Loucy (cell line): ENCODE results near the gene AFTPH.
A peak's percentile ranks its signal among the peaks of the same experiment; 100 is the strongest.

Source experiments
- H2AFZ ChIP-seq: fragments of 200-600 bp; sonication (generic); 2 replicates; pipeline ENCODE4 v1.6.0; 2016; ENCODE audit warnings: antibody characterized with exemption, mild to moderate bottlenecking, low read length, moderate library complexity
- H3F3A ChIP-seq: fragments of 200-600 bp; 2 replicates; pipeline ENCODE4 v1.6.0; 2016; ENCODE audit warnings: antibody characterized with exemption, low read depth, mild to moderate bottlenecking
- H3K27me3 ChIP-seq: fragments of 200-600 bp; sonication (generic); 2 replicates; pipeline ENCODE4 v1.6.1; 2014; ENCODE audit warnings: low read length, mild to moderate bottlenecking; ENCODE audit not compliant: insufficient read depth, poor library complexity, severe bottlenecking
- H3K36me3 ChIP-seq: fragments of 200-600 bp; sonication (generic); 2 replicates; pipeline ENCODE4 v1.6.1; 2016; ENCODE audit warnings: low read length; ENCODE audit not compliant: insufficient read depth
- H3K4me1 ChIP-seq: fragments of 200-600 bp; sonication (generic); 2 replicates; pipeline ENCODE4 v1.5.1; 2014; ENCODE audit warnings: low read length, mild to moderate bottlenecking; ENCODE audit not compliant: insufficient read depth, poor library complexity, severe bottlenecking
- H3K4me2 ChIP-seq: fragments of 200-600 bp; sonication (generic); 2 replicates; pipeline ENCODE4 v1.6.0; 2014; ENCODE audit warnings: antibody characterized with exemption, low read length, low read depth, mild to moderate bottlenecking; ENCODE audit not compliant: poor library complexity, severe bottlenecking
- H3K4me3 ChIP-seq: fragments of 200-600 bp; sonication (generic); 2 replicates; pipeline ENCODE4 v1.5.1; 2014; ENCODE audit warnings: low read length, mild to moderate bottlenecking, mixed read lengths; ENCODE audit not compliant: poor library complexity, severe bottlenecking
- H3K79me2 ChIP-seq: fragments of 200-600 bp; sonication (generic); 2 replicates; pipeline ENCODE4 v1.6.1; 2014; ENCODE audit warnings: low read length; ENCODE audit not compliant: insufficient read depth
- H3K9ac ChIP-seq: fragments of 200-600 bp; sonication (generic); 2 replicates; pipeline ENCODE4 v1.6.0; 2014; ENCODE audit warnings: mild to moderate bottlenecking, low read depth, low read length, moderate library complexity; ENCODE audit not compliant: poor library complexity, severe bottlenecking
- H3K9me2 ChIP-seq: fragments of 200-600 bp; sonication (generic); replicated peaks from 2 replicates; pipeline ENCODE4 v1.6.1; 2016; ENCODE audit warnings: low read depth, low read length, mixed read lengths
- H3K9me3 ChIP-seq: fragments of 200-600 bp; sonication (generic); 2 replicates; pipeline ENCODE4 v1.6.1; 2014; ENCODE audit warnings: mild to moderate bottlenecking, antibody characterized with exemption, low read length, low read depth; ENCODE audit not compliant: insufficient read depth
- H4K20me1 ChIP-seq: fragments of 200-600 bp; sonication (generic); 2 replicates; pipeline ENCODE4 v1.6.0; 2014; ENCODE audit warnings: antibody characterized with exemption, low read length, mild to moderate bottlenecking; ENCODE audit not compliant: insufficient read depth, poor library complexity, severe bottlenecking
- CTCF ChIP-seq: fragments of 200-600 bp; sonication (generic); conservative IDR thresholded peaks from 2 replicates; pipeline ENCODE4 v1.5.1; 2014; ENCODE audit warnings: mild to moderate bottlenecking, antibody characterized with exemption, low read length
- EZH2phosphoT487 ChIP-seq: fragments of 200-600 bp; IDR thresholded peaks from 2 replicates; pipeline ENCODE4 v1.6.1; 2018; ENCODE audit warnings: antibody characterized with exemption, mild to moderate bottlenecking, moderate library complexity, borderline replicate concordance

Gene AFTPH

GRCh38 chr2:64625299-64626145 lies 101.4 kb downstream of the AFTPH start:
- no peaks in the 10 kb centered on the region for H3K79me2 ChIP-seq
- no peak overlapping the region for H3K4me3 ChIP-seq
- H3K27me3 ChIP-seq, result no peaks in the 10 kb centered on the region
- H3K36me3 ChIP-seq, result peaks cover 5% of the 10 kb centered on the region; the same call in 1 of the 2 replicates
- H3F3A ChIP-seq, result no peaks in the 10 kb centered on the region
- H3K9me2 ChIP-seq, result no peaks in the 10 kb centered on the region
- TF ChIP-seq EZH2phosphoT487, result no peak
- 0 out of 2 replicates have a peak, but pooled peaks have one; percentile 19 for TF ChIP-seq CTCF
- no peak overlapping the region for H2AFZ ChIP-seq
- H3K9ac ChIP-seq, result no peak overlapping the region
- no peak overlapping the region for H3K4me2 ChIP-seq
- no peaks in the 10 kb centered on the region for H4K20me1 ChIP-seq
- H3K9me3 ChIP-seq, result no peaks in the 10 kb centered on the region
- H3K4me1 ChIP-seq, result no peaks in the 10 kb centered on the region

DNA sequence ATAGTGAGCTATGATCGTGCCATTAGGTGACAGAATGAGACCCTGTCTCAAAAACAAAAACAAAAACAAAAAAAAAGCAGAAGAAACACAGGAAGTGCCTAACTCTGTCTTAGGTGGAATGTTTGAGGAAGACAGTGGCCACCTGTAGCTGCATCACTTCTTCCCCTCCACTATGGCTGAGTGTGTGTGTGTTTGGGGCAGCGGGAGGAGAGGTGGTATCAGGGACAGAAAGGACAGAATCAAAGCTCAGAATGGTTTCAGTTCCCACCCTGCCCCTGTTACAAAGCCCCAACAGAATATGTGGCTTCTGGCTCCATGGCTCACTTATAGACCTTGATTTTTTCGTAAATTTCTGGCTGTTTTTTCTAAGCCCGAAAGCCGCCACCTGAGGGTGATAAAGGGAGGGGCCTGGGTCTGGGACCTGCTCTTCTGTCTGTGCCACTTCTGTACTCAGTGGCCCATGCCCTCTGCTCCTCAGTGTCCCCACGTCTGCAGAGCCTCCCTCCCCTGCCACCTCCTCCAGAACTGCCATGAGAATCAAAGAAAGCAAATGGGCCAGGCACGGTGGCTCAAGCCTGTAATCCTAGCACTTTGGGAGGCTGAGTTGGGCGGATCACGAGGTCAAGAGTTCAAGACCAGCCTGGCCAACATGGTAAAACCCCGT lies 102.2 kb downstream of the AFTPH start:
- no peaks in the 10 kb centered on the region for H3K4me1 ChIP-seq
- TF ChIP-seq EZH2phosphoT487, result no peak
- TF ChIP-seq CTCF, result no peak
- H2AFZ ChIP-seq, result no peak overlapping the region
- H3K9me2 ChIP-seq, result no peaks in the 10 kb centered on the region
- peaks cover 3% of the 10 kb centered on the region for H4K20me1 ChIP-seq
- H3K9me3 ChIP-seq, result no peaks in the 10 kb centered on the region
- H3F3A ChIP-seq, result no peaks in the 10 kb centered on the region
- H3K4me3 ChIP-seq, result no peak overlapping the region
- H3K4me2 ChIP-seq, result no peak overlapping the region
- no peaks in the 10 kb centered on the region for H3K79me2 ChIP-seq
- H3K36me3 ChIP-seq, result peaks cover 12% of the 10 kb centered on the region; the same call in 1 of the 2 replicates
- no peak overlapping the region for H3K9ac ChIP-seq
- H3K27me3 ChIP-seq, result no peaks in the 10 kb centered on the region

GRCh38 chr2:64626963-64627760 lies 103.0 kb downstream of the AFTPH start:
- Histone ChIP-seq H2AFZ (no peak overlapping the region), H3K4me1 (no peaks in the 10 kb centered on the region), H3K4me3 (no peak overlapping the region), H3F3A (no peaks in the 10 kb centered on the region), H3K36me3 (peaks cover 21% of the 10 kb centered on the region; the same call in 1 of the 2 replicates), H3K9me2 (no peaks in the 10 kb centered on the region), H4K20me1 (peaks cover 3% of the 10 kb centered on the region), H3K27me3 (no peaks in the 10 kb centered on the region), H3K9me3 (no peaks in the 10 kb centered on the region), H3K9ac (no peak overlapping the region), H3K79me2 (peaks cover 5% of the 10 kb centered on the region; the same call in 1 of the 2 replicates), H3K4me2 (no peak overlapping the region)
- TF ChIP-seq EZH2phosphoT487, result no peak
- TF ChIP-seq CTCF, result no peak
